ENCODE data around the gene CCDC187.

DNA sequence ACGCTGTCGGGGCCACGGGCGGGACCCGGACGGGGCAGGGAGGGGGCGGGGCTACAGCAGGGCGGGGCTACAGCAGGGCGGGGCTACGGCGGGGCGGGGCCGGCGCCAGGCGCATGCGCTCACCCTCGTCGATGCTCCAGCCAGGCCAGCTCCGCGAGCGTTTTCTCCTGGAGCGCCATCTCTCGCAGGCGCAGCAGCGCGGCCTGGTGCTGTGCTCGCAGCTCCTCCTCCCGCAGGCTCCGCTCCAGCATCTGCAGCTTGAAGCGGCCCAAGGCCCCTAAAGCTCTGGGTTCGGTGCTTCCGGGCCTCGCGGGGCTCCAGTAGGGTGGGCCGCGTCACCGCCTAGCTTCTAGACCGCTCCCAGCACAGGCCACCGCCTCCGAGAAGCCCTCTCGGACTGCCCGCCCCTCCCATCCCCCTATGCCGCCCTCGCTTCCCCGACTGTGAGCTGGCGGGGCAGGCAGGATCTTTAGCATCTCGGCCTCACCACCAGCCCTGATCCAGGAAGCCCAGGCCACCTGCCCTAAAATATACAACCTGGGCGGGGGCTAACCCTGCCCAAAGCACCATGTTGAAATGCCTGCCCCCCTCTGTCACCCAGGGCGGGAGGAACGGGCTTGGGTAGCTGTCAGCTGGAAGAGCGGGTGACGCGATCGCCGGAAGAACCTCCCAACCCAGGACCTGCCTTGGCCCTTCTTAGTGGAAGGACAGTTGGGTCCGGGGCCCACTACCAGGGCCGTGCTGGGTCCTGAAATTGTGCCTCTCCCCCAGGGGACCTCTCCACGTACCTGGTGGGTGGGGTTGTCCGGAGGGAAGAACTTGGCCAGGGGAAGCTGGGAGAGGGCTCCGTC, 36.4 kb downstream of the CCDC187 start:
- TF ChIP-seq, protein P1, sequence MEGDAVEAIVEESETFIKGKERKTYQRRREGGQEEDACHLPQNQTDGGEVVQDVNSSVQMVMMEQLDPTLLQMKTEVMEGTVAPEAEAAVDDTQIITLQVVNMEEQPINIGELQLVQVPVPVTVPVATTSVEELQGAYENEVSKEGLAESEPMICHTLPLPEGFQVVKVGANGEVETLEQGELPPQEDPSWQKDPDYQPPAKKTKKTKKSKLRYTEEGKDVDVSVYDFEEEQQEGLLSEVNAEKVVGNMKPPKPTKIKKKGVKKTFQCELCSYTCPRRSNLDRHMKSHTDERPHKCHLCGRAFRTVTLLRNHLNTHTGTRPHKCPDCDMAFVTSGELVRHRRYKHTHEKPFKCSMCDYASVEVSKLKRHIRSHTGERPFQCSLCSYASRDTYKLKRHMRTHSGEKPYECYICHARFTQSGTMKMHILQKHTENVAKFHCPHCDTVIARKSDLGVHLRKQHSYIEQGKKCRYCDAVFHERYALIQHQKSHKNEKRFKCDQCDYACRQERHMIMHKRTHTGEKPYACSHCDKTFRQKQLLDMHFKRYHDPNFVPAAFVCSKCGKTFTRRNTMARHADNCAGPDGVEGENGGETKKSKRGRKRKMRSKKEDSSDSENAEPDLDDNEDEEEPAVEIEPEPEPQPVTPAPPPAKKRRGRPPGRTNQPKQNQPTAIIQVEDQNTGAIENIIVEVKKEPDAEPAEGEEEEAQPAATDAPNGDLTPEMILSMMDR (IDR thresholded peaks at IDR 0.05), result no peak
- TF ChIP-seq POLR2A (IDR thresholded peaks at IDR 0.05), result no peak
